HL-60 (cell line): ENCODE results near the gene RPRM.

Experiments used
- DNase-seq, 2 experiments: peaks; one replicate each; pipeline ENCODE4 v3.0.0-alpha.2; 2010 to 2020; ENCODE audit warnings: low read depth in 1 of 2, low spot score in 1 of 2
- H3K27ac ChIP-seq: fragments of 250-450 bp; sonication (Bioruptor Pico); replicated peaks from 2 replicates; pipeline ENCODE4 v1.5.1; 2020; ENCODE audit warnings: mild to moderate bottlenecking, moderate library complexity
- H3K27me3 ChIP-seq: fragments of 250-450 bp; sonication (Bioruptor Pico); 2 replicates; pipeline ENCODE4 v1.5.1; 2021; ENCODE audit warnings: mild to moderate bottlenecking, moderate library complexity; ENCODE audit not compliant: insufficient read depth, poor library complexity, severe bottlenecking
- H3K4me3 ChIP-seq: replicated peaks from 2 replicates; pipeline ENCODE4 v1.5.1; 2011; ENCODE audit warnings: mild to moderate bottlenecking, control low read depth, low read length; ENCODE audit not compliant: insufficient read depth
- GABPA ChIP-seq: IDR thresholded peaks from 2 replicates; pipeline ENCODE4 v1.6.1; 2012; ENCODE audit warnings: low read depth
- POLR2AphosphoS5 ChIP-seq: IDR thresholded peaks from 2 replicates; pipeline ENCODE4 v1.6.1; 2012; ENCODE audit warnings: low read depth
- SPI1 ChIP-seq: IDR thresholded peaks from 2 replicates; pipeline ENCODE4 v1.6.1; 2012; ENCODE audit warnings: low read depth, mild to moderate bottlenecking, borderline replicate concordance
- TF ChIP-seq, protein P1 (sequence below): IDR thresholded peaks from 2 replicates; pipeline ENCODE4 v1.6.1; 2012; ENCODE audit warnings: low read depth; ENCODE audit not compliant: insufficient replicate concordance
- TF ChIP-seq, protein P2 (sequence below): IDR thresholded peaks from one replicate; pipeline ENCODE4 v1.5.1; 2011; ENCODE audit warnings: low read length, control low read depth, inconsistent platforms; ENCODE audit not compliant: insufficient read depth

RPRM gene

DNA sequence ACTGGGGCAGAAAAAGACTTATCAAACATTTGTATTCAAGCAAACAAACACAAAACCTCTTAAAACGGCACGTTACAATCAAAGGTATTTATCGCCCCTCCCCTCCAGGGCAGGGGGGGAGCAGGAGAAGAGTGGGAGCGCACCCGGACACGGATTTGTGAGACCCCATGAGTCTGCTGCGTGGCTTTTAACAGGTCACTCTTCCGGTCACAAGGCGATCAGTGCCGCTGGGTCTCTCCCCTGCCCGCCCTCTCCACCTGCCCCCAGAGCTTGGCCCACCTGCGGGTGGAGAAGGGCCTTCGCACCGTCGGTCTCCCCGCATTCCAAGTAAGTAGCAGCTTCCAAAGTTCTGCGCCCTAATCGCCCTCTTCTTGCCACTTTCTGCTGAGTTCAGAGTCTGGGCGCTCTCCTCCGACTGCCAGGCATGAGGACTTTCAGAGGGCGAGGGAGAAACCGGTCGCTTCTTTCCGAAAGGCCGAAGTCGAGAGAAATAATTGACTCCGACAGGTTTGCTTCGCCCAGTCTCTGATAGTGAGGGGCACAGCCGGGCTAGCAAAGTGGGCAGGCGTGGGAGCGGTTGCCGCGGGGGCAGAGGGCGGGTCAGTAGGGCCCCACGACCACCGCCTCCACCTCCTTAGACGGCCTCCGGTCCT lies 800 bp downstream of the RPRM start:
- H3K4me3 ChIP-seq: no peak overlapping the region
- H3K27me3 ChIP-seq: peaks cover 32% of the 10 kb centered on the region
- DNase-seq: no peak
- TF ChIP-seq, protein P1, sequence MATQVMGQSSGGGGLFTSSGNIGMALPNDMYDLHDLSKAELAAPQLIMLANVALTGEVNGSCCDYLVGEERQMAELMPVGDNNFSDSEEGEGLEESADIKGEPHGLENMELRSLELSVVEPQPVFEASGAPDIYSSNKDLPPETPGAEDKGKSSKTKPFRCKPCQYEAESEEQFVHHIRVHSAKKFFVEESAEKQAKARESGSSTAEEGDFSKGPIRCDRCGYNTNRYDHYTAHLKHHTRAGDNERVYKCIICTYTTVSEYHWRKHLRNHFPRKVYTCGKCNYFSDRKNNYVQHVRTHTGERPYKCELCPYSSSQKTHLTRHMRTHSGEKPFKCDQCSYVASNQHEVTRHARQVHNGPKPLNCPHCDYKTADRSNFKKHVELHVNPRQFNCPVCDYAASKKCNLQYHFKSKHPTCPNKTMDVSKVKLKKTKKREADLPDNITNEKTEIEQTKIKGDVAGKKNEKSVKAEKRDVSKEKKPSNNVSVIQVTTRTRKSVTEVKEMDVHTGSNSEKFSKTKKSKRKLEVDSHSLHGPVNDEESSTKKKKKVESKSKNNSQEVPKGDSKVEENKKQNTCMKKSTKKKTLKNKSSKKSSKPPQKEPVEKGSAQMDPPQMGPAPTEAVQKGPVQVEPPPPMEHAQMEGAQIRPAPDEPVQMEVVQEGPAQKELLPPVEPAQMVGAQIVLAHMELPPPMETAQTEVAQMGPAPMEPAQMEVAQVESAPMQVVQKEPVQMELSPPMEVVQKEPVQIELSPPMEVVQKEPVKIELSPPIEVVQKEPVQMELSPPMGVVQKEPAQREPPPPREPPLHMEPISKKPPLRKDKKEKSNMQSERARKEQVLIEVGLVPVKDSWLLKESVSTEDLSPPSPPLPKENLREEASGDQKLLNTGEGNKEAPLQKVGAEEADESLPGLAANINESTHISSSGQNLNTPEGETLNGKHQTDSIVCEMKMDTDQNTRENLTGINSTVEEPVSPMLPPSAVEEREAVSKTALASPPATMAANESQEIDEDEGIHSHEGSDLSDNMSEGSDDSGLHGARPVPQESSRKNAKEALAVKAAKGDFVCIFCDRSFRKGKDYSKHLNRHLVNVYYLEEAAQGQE: no peak
- no peak for TF ChIP-seq GABPA
- no peak overlapping the region for H3K27ac ChIP-seq

DNA sequence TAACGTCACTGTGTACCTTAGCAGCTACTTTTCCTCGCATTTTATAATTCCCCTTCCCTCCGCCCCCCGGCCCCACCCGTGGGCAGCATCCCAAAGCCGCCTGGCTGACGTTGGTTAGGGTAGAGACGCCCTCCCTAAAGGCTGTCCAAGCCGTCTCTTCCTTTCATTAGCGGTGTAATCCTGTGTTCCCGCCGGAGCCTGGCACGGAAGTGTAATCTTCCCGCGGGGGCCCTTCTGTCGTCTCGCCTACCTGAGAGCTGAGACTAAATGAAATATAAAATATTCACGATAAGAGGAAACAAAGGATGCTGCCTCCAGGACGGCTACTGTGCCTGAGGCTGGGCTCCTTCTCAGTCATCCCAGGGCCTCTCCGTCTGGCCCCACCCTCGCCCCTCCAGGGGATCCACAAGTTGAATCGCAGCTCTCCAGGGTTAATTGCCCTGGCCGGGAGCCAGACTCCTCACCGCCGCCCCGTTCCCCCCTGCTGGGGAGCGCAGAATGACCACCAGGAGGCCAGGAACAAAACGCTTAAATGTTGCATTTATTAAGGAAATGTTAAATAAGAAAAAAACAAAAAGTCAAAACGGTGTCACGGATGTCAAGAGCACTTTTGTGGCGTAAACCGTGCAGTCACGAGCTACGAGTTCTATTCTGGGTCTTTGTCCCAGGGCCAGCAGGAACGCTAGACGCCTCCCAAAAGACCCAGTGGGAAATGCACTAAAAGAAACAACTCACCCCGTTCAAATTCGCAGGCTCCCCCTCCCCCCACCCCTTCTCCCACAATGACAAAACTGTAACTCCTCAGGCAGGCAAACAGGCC lies 1.5 kb downstream of the RPRM start:
- no peak for DNase-seq
- TF ChIP-seq SPI1 (no peak), GABPA (no peak), POLR2AphosphoS5 (no peak)
- TF ChIP-seq, protein P1: no peak
- TF ChIP-seq, protein P2, sequence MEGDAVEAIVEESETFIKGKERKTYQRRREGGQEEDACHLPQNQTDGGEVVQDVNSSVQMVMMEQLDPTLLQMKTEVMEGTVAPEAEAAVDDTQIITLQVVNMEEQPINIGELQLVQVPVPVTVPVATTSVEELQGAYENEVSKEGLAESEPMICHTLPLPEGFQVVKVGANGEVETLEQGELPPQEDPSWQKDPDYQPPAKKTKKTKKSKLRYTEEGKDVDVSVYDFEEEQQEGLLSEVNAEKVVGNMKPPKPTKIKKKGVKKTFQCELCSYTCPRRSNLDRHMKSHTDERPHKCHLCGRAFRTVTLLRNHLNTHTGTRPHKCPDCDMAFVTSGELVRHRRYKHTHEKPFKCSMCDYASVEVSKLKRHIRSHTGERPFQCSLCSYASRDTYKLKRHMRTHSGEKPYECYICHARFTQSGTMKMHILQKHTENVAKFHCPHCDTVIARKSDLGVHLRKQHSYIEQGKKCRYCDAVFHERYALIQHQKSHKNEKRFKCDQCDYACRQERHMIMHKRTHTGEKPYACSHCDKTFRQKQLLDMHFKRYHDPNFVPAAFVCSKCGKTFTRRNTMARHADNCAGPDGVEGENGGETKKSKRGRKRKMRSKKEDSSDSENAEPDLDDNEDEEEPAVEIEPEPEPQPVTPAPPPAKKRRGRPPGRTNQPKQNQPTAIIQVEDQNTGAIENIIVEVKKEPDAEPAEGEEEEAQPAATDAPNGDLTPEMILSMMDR: no peak
- Histone ChIP-seq H3K27ac (no peak overlapping the region), H3K27me3 (peaks cover 32% of the 10 kb centered on the region), H3K4me3 (no peak overlapping the region)

DNA sequence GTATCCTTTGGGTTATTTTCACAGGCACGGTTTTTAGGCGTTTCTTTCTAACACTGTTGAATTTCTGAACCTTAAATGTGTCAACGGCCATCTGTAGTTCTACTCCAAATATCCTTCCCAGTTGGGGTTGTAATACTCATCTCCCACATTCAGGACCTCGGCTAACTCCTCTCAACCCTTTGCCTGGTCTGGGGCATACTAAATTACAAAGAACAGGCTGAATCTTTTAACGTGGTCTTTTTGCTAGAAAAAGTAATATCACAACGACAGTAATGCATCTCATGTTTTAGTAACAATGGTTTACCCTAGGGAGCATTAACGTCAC lies 2.1 kb downstream of the RPRM start:
- Histone ChIP-seq H3K4me3 (no peak overlapping the region), H3K27me3 (peaks cover 32% of the 10 kb centered on the region), H3K27ac (no peak overlapping the region)
- TF ChIP-seq, protein P2: no peak
- TF ChIP-seq, protein P1: peak; percentile 60
- DNase-seq: no peak
